SU-DHL-6 (cell line): ENCODE results near the gene CALHM1.

Source experiments
- H2AFZ ChIP-seq: fragments of 200-600 bp; sonication (generic); 2 replicates; pipeline ENCODE4 v1.6.1; 2014; ENCODE audit warnings: low read depth, mild to moderate bottlenecking, moderate library complexity, mixed read lengths, antibody characterized with exemption, low read length; ENCODE audit not compliant: severe bottlenecking
- H3F3A ChIP-seq: fragments of 200-600 bp; shearing (Covaris generic); 2 replicates; pipeline ENCODE4 v1.6.0; 2016; ENCODE audit warnings: antibody characterized with exemption, mild to moderate bottlenecking; ENCODE audit not compliant: insufficient read depth
- H3K27ac ChIP-seq: fragments of 200-600 bp; sonication (generic); 2 replicates; pipeline ENCODE4 v1.5.1; 2016; ENCODE audit warnings: low read depth, mild to moderate bottlenecking, low read length, moderate library complexity, mixed read lengths
- H3K27me3 ChIP-seq: fragments of 200-600 bp; sonication (generic), shearing (Covaris generic); 2 replicates; pipeline ENCODE4 v1.6.0; 2014; ENCODE audit warnings: mild to moderate bottlenecking, low read length
- H3K36me3 ChIP-seq: fragments of 200-600 bp; sonication (generic); 2 replicates; pipeline ENCODE4 v1.6.1; 2014; ENCODE audit warnings: mild to moderate bottlenecking, low read length, mixed read lengths
- H3K4me2 ChIP-seq: fragments of 300-600, 200-600 bp; shearing (Covaris generic), sonication (generic); 2 replicates; pipeline ENCODE4 v1.6.0; 2014; ENCODE audit warnings: low read length, low read depth, mild to moderate bottlenecking; ENCODE audit not compliant: poor library complexity, severe bottlenecking
- H3K4me3 ChIP-seq: fragments of 200-600 bp; sonication (generic); 2 replicates; pipeline ENCODE4 v1.5.1; 2014; ENCODE audit warnings: antibody characterized with exemption, low read length, mild to moderate bottlenecking, mixed read lengths; ENCODE audit not compliant: insufficient read depth, poor library complexity, severe bottlenecking
- H3K79me2 ChIP-seq: fragments of 200-600 bp; sonication (generic); 2 replicates; pipeline ENCODE4 v1.6.1; 2014; ENCODE audit warnings: mild to moderate bottlenecking, low read length, moderate library complexity; ENCODE audit not compliant: insufficient read depth
- H3K9ac ChIP-seq: fragments of 200-600 bp; sonication (generic); 2 replicates; pipeline ENCODE4 v1.7.0; 2014; ENCODE audit warnings: mild to moderate bottlenecking, low read length
- H3K9me2 ChIP-seq: fragments of 200-600 bp; sonication (generic); replicated peaks from 2 replicates; pipeline ENCODE4 v1.6.1; 2014; ENCODE audit warnings: low read length; ENCODE audit not compliant: insufficient read depth
- H3K9me3 ChIP-seq: fragments of 200-600 bp; sonication (generic); 2 replicates; pipeline ENCODE4 v1.6.1; 2014; ENCODE audit warnings: low read length, mixed read lengths; ENCODE audit not compliant: insufficient read depth
- H4K20me1 ChIP-seq: fragments of 200-600 bp; sonication (generic); 2 replicates; pipeline ENCODE4 v1.6.1; 2014; ENCODE audit warnings: low read depth, mild to moderate bottlenecking, antibody characterized with exemption, low read length, moderate library complexity, mixed read lengths
- CTCF ChIP-seq: fragments of 200-600 bp; sonication (generic); IDR thresholded peaks from one replicate; pipeline ENCODE4 v1.5.1; 2017; ENCODE audit warnings: antibody characterized with exemption, mild to moderate bottlenecking, low read length, moderate library complexity; ENCODE audit not compliant: insufficient read depth, poor library complexity, severe bottlenecking
- EZH2phosphoT487 ChIP-seq: fragments of 200-600 bp; sonication (generic), shearing (Covaris generic); conservative IDR thresholded peaks from 2 replicates; pipeline ENCODE4 v1.6.1; 2018; ENCODE audit warnings: mild to moderate bottlenecking, antibody characterized with exemption, low read length, moderate library complexity, mixed read lengths

Gene CALHM1

DNA sequence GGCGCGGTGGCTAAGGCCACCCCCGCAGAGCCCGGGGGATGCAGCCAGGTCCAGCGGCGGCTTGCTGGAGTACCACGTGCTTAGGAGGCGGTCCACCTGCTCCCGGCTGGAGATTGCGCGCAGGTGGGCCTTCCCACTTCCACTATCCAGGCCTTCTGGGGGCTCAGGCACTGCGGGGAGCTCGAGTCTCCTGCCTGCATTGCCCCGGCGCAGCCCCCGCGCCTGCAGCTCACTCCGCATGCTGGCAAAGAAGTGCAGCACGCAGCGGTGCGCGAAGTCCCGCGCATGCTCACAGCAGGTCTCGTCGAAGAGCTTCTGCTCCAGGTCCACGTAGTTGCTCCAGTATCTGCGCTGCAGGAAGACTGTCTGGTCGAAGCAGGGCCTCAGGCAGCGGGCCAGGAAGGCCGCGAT is 14.6 kb upstream of the CALHM1 start:
- Histone ChIP-seq H4K20me1 (no peaks in the 10 kb centered on the region), H3K9ac (no peak overlapping the region), H2AFZ (no peak overlapping the region), H3K27me3 (no peaks in the 10 kb centered on the region), H3K9me2 (no peaks in the 10 kb centered on the region), H3K79me2 (no peaks in the 10 kb centered on the region), H3F3A (peaks cover 13% of the 10 kb centered on the region), H3K4me2 (no peak overlapping the region), H3K9me3 (no peaks in the 10 kb centered on the region), H3K27ac (no peak overlapping the region), H3K36me3 (no peaks in the 10 kb centered on the region), H3K4me3 (no peak overlapping the region)
- TF ChIP-seq EZH2phosphoT487, result no peak
- TF ChIP-seq CTCF, result no peak

- Histone ChIP-seq H3K9me3 (no peaks in the 10 kb centered on the region), H3K36me3 (no peaks in the 10 kb centered on the region), H3K4me3 (peak overlapping the region; percentile 25), H4K20me1 (no peaks in the 10 kb centered on the region), H3F3A (peaks cover 19% of the 10 kb centered on the region), H2AFZ (peak overlapping the region; percentile 73), H3K79me2 (no peaks in the 10 kb centered on the region), H3K27ac (peak overlapping the region; percentile 61), H3K4me2 (peak overlapping the region; percentile 61), H3K9ac (peak overlapping the region; percentile 47), H3K9me2 (no peaks in the 10 kb centered on the region), H3K27me3 (no peaks in the 10 kb centered on the region)
- TF ChIP-seq CTCF (no peak), EZH2phosphoT487 (no peak)
These were observed 13.3 kb upstream of the CALHM1 start for GRCh38 chr10:103472005-103472404.

- H3K9ac ChIP-seq, result peak overlapping the region; percentile 47
- peak overlapping the region; percentile 61 for H3K27ac ChIP-seq
- TF ChIP-seq CTCF (no peak), EZH2phosphoT487 (no peak)
- peak overlapping the region; percentile 61 for H3K4me2 ChIP-seq
- no peaks in the 10 kb centered on the region for H3K27me3 ChIP-seq
- peak overlapping the region; percentile 73 for H2AFZ ChIP-seq
- H3F3A ChIP-seq, result peaks cover 19% of the 10 kb centered on the region
- H3K4me3 ChIP-seq, result peak overlapping the region; percentile 25
- no peaks in the 10 kb centered on the region for H3K9me3 ChIP-seq
- no peaks in the 10 kb centered on the region for H3K79me2 ChIP-seq
- no peaks in the 10 kb centered on the region for H3K36me3 ChIP-seq
- no peaks in the 10 kb centered on the region for H4K20me1 ChIP-seq
- H3K9me2 ChIP-seq, result no peaks in the 10 kb centered on the region
These were observed 12.3 kb upstream of the CALHM1 start for GRCh38 chr10:103470761-103471653.
